WI38 (cell line): Measurements from ENCODE around the gene ANK3.

Source experiments
- H3K4me3 ChIP-seq: 2 replicates; pipeline ENCODE4 v1.5.1; 2011; ENCODE audit warnings: low read depth, mild to moderate bottlenecking, control low read depth, low read length
- TF ChIP-seq, protein P1 (sequence below): IDR thresholded peaks from 2 replicates; pipeline ENCODE4 v1.5.1; 2012; ENCODE audit warnings: low read depth, mild to moderate bottlenecking, control low read depth, low read length

Gene ANK3

DNA sequence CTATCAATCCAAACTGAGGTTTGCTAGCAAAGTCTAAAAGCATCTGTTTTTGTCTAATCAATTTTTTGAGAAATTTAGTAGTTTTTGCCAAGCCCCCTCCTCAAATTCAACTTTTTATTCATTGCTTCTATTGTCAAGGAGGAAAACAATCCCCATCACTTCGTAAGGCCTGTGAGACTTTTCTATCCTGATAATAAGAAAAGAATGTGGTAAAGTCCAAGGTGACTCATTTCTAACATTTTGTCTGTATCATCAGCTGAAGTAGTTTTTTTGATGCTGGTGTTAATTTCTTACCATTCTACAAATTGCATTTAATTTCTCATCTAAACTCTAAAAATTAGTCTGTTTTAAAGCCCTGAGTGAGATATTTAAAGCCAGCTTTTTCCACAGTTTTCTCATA, 11.7 kb downstream of the ANK3 start:
- TF ChIP-seq, protein P1, sequence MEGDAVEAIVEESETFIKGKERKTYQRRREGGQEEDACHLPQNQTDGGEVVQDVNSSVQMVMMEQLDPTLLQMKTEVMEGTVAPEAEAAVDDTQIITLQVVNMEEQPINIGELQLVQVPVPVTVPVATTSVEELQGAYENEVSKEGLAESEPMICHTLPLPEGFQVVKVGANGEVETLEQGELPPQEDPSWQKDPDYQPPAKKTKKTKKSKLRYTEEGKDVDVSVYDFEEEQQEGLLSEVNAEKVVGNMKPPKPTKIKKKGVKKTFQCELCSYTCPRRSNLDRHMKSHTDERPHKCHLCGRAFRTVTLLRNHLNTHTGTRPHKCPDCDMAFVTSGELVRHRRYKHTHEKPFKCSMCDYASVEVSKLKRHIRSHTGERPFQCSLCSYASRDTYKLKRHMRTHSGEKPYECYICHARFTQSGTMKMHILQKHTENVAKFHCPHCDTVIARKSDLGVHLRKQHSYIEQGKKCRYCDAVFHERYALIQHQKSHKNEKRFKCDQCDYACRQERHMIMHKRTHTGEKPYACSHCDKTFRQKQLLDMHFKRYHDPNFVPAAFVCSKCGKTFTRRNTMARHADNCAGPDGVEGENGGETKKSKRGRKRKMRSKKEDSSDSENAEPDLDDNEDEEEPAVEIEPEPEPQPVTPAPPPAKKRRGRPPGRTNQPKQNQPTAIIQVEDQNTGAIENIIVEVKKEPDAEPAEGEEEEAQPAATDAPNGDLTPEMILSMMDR = no peak
- H3K4me3 ChIP-seq = no peak overlapping the region

DNA sequence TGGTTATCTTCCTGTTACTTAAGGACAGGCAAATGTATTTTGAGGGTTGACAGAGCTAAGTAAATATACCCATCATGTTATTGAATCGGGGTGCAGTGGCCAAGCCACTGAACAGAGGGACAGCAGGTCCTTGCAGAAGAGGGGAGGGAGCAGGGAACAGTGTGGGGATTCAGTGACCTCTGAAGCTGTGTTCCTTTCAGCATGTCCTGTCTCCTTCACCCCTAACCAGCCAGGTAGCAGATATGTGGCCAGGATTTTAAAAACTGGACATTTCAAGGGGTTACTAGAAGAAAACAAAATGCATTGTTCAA, 12.7 kb downstream of the ANK3 start:
- TF ChIP-seq, protein P1 = no peak
- no peak overlapping the region for H3K4me3 ChIP-seq

DNA sequence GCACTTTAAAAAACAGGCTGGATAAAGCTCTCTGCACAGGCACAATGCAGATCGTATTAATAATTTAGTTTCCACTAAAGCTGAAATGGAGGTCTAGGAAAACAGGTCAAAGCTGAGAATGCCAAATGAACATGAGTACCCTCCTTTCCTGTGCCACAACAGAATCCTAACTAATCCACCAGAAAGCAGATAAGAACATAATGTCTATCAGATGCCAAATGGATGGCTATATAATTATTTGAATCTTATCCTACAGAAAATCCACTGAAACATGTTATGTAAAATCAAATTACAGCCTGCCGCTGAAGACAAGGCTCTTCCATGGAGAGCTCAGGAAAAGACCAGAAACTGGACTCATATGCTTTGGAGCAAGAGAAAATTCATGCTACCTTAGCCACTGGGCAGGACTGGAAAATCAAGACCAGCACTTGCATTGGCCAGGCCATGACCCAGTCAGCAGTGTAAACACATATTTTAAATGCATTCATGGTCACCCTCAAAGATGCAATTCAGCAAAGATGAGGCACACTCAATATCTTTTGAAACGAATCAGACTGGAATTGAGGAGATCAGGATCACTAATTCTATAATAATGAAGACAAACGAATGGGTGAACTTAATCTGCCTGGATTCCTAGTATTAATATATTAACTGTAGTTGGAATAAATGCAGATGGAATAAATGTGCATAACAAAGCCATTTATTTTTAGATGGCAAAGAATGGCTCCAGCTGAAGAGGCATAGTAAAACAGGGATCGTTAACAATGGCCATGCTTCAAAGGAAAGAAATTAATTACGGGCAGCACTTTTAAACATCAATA, 13.2 kb downstream of the ANK3 start:
- H3K4me3 ChIP-seq = no peak overlapping the region
- TF ChIP-seq, protein P1 = no peak

DNA sequence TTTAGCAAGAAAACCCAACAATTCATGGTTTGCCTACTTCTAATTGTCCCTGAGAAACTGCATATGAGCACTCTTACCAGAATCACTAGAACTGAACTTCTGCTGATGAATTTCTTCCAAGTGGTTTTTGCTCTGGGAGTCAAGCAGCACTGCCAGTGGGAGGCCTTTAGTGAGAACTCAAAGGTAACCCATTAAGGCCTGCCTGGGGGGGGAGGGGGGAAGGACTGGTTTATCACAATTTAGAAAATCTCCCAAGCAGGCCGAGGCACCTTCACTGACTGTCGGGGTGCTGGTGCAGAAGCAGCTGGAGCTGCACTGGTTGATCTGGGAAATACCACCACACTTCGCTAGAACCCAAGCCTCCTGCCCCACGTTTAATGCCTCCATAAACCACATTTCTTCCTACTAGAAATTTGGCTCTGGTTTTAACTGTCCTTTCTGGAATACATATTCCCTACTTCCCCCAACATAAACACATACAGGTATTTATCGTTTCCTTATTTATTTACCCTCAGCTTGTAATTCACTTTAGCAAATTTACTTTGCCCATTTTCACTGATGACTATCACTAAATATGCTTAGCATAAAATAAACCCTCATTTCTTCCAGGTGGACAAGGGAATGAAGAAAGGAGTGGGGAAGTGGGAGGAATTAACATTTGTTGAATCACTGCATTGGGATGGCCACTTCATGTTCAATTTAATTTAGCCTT, 14.2 kb downstream of the ANK3 start:
- TF ChIP-seq, protein P1 = no peak
- no peak overlapping the region for H3K4me3 ChIP-seq

DNA sequence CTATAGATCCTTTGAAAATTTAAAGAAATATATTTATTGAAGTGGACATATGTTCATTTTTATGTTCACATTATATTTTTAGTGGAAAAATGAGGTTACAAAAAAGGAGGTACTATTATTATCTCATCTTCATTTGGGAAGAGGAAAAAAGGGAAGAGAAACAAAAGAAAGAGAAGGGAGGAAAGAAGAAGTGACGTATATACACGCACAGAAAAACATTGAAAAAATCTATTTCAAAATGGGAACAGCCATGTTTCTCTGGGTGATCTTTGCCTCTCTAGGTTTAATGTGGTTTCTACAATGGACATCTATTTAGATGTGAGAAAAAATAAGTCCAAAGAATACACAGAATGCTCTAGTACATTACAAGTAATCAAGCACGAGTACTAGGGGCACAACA, 14.8 kb downstream of the ANK3 start:
- H3K4me3 ChIP-seq = no peak overlapping the region
- TF ChIP-seq, protein P1 = no peak

DNA sequence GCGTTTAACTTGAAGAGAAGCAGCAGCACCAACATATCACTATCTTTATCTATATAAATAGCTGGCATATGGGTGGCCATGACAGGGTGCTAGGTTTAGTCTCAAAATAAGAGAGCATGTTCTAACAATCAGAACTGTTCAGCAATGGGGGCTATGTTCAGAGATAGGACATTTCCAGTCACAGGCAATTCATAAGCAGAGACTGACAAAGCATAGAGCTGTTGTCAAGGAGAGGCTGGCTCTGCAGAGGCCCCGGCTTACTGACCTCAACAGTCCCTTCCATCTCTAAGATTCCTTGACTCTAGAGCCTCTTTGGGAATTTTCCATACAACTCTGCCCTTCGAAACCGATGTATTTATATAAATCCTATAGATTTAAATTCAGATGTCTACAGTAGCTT, 17.2 kb downstream of the ANK3 start:
- no peak overlapping the region for H3K4me3 ChIP-seq
- TF ChIP-seq, protein P1 = no peak

DNA sequence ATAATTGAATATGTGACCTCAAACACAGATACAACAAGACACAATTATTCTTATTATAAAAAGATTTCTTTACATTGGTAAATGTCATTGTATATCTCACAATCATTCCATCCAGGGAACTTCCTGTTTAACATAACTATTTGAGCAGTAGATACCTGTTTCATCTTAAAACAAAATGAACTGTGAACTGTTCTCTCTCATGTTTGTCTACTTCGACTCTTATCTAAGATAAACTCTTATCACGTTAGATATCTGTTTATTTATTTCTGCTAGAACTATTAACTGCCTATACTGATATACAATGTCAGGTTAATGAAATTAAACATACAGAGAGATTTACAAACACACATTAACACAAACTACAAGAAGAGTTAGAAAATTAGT, 20.1 kb downstream of the ANK3 start:
- no peak overlapping the region for H3K4me3 ChIP-seq
- TF ChIP-seq, protein P1 = no peak
